IPS DF 6.9 (cell line): ENCODE data around the gene CKMT2.

Source experiments
- DNase-seq: peaks from one replicate; pipeline ENCODE4 v3.0.0-alpha.2; 2013; ENCODE audit warnings: low read depth, low spot score
- H3K27ac ChIP-seq: one replicate; pipeline ENCODE4 v1.5.1; 2013; ENCODE audit warnings: low read length, control low read depth
- H3K27me3 ChIP-seq: 2 replicates; pipeline ENCODE4 v1.6.1; 2013; ENCODE audit warnings: mild to moderate bottlenecking, low read length; ENCODE audit not compliant: control insufficient read depth, insufficient read depth
- H3K36me3 ChIP-seq: 2 replicates; pipeline ENCODE4 v1.6.1; 2013; ENCODE audit warnings: low read length; ENCODE audit not compliant: control insufficient read depth, insufficient read depth
- H3K4me1 ChIP-seq: 2 replicates; pipeline ENCODE4 v1.6.1; 2013; ENCODE audit warnings: low read length; ENCODE audit not compliant: control insufficient read depth, insufficient read depth
- H3K4me3 ChIP-seq: 2 replicates; pipeline ENCODE4 v1.5.1; 2013; ENCODE audit warnings: mild to moderate bottlenecking, low read length
- H3K9me3 ChIP-seq: 2 replicates; pipeline ENCODE4 v1.6.1; 2013; ENCODE audit warnings: low read length, inconsistent platforms; ENCODE audit not compliant: control insufficient read depth, insufficient read depth
- WGBS: extraction: QIAGEN DNeasy Blood & Tissue Kit; methylation state at CpG from one replicate; pipeline ENCODE4 v1.1.7; 2013; ENCODE audit warnings: mixed read lengths, missing lambda C conversion rate; ENCODE audit not compliant: insufficient read length, insufficient coverage; 5-methylcytosine and 5-hydroxymethylcytosine counted together

Gene CKMT2

GRCh38 chr5:81233080-81233634 lies at the start of gene CKMT2:
Gene CKMT2, plus strand, starts transcription at chr5:81233322. Its CDS starts 17,811 bp downstream, at chr5:81251133.
- peak within 1 kb of the TSS; percentile 44; the same call in 1 of the 2 replicates for H3K4me3 ChIP-seq
- no peaks in the 10 kb centered on the region for H3K9me3 ChIP-seq
- no CpG with 5 or more reads among the region's 28 CpGs for WGBS
- H3K4me1 ChIP-seq: peaks cover 5% of the 10 kb centered on the region; the same call in 1 of the 2 replicates
- peak; percentile 58 for DNase-seq
- H3K27ac ChIP-seq: no peak within 1 kb of the TSS
- no peaks in the 10 kb centered on the region for H3K27me3 ChIP-seq
- H3K36me3 ChIP-seq: peaks cover 2% of the 10 kb centered on the region; the same call in 1 of the 2 replicates

- no peak overlapping the region for H3K4me3 ChIP-seq
- H3K9me3 ChIP-seq: no peaks in the 10 kb centered on the region
- WGBS: no CpG with 5 or more reads among the region's 11 CpGs
- H3K27me3 ChIP-seq: no peaks in the 10 kb centered on the region
- H3K27ac ChIP-seq: no peak overlapping the region
- 0 out of 2 replicates have a peak, but pooled peaks cover 3% of the 10 kb centered on the region for H3K36me3 ChIP-seq
- no peak for DNase-seq
- 0 out of 2 replicates have a peak, but pooled peaks cover 2% of the 10 kb centered on the region for H3K4me1 ChIP-seq
Observed at GRCh38 chr5:81183811-81184748, 49.0 kb upstream of the CKMT2 start.

GRCh38 chr5:81184749-81185110 lies 48.4 kb upstream of the CKMT2 start:
- 0 out of 2 replicates have a peak, but pooled peaks cover 3% of the 10 kb centered on the region for H3K36me3 ChIP-seq
- no peak overlapping the region for H3K27ac ChIP-seq
- no CpG with 5 or more reads among the region's 6 CpGs for WGBS
- H3K9me3 ChIP-seq: no peaks in the 10 kb centered on the region
- 0 out of 2 replicates have a peak, but pooled peaks cover 2% of the 10 kb centered on the region for H3K4me1 ChIP-seq
- H3K4me3 ChIP-seq: no peak overlapping the region
- no peak for DNase-seq
- H3K27me3 ChIP-seq: no peaks in the 10 kb centered on the region

- Histone ChIP-seq H3K36me3 (0 out of 2 replicates have a peak, but pooled peaks cover 3% of the 10 kb centered on the region), H3K27ac (no peak overlapping the region), H3K4me1 (no peaks in the 10 kb centered on the region; the same call in 1 of the 2 replicates), H3K27me3 (no peaks in the 10 kb centered on the region), H3K9me3 (no peaks in the 10 kb centered on the region), H3K4me3 (no peak overlapping the region)
- no peak for DNase-seq
- no CpG with 5 or more reads among the region's 6 CpGs for WGBS
Observed at GRCh38 chr5:81187885-81188284, 45.2 kb upstream of the CKMT2 start.

GRCh38 chr5:81188962-81189361 lies 44.2 kb upstream of the CKMT2 start:
- no peak overlapping the region for H3K27ac ChIP-seq
- H3K36me3 ChIP-seq: 0 out of 2 replicates have a peak, but pooled peaks cover 3% of the 10 kb centered on the region
- WGBS: no CpG with 5 or more reads among the region's 6 CpGs
- no peaks in the 10 kb centered on the region for H3K27me3 ChIP-seq
- no peaks in the 10 kb centered on the region; the same call in 1 of the 2 replicates for H3K4me1 ChIP-seq
- DNase-seq: no peak
- H3K4me3 ChIP-seq: no peak overlapping the region
- H3K9me3 ChIP-seq: no peaks in the 10 kb centered on the region

- no peak for DNase-seq
- Histone ChIP-seq H3K4me3 (no peak overlapping the region), H3K4me1 (peaks cover 2% of the 10 kb centered on the region; the same call in 1 of the 2 replicates), H3K36me3 (0 out of 2 replicates have a peak, but pooled peaks cover 3% of the 10 kb centered on the region), H3K27ac (no peak overlapping the region), H3K27me3 (no peaks in the 10 kb centered on the region), H3K9me3 (no peaks in the 10 kb centered on the region)
- WGBS: no CpG with 5 or more reads among the region's 14 CpGs
Observed at GRCh38 chr5:81189875-81190498, 43.1 kb upstream of the CKMT2 start.

GRCh38 chr5:81191726-81192372 lies 41.3 kb upstream of the CKMT2 start:
- H3K27me3 ChIP-seq: no peaks in the 10 kb centered on the region
- WGBS: no CpG with 5 or more reads among the region's 9 CpGs
- DNase-seq: no peak

GRCh38 chr5:81192373-81192750 lies 40.8 kb upstream of the CKMT2 start:
- Histone ChIP-seq H3K36me3 (0 out of 2 replicates have a peak, but pooled peaks cover 3% of the 10 kb centered on the region), H3K27me3 (no peaks in the 10 kb centered on the region), H3K4me3 (no peak overlapping the region), H3K27ac (no peak overlapping the region), H3K4me1 (peaks cover 2% of the 10 kb centered on the region; the same call in 1 of the 2 replicates), H3K9me3 (no peaks in the 10 kb centered on the region)
- no peak for DNase-seq
- WGBS: no CpG with 5 or more reads among the region's 8 CpGs

More at GRCh38 chr5:81191726-81192372, 41.3 kb upstream of the CKMT2 start:
- no peaks in the 10 kb centered on the region for H3K9me3 ChIP-seq
- H3K4me1 ChIP-seq: peaks cover 2% of the 10 kb centered on the region; the same call in 1 of the 2 replicates
- 0 out of 2 replicates have a peak, but pooled peaks cover 3% of the 10 kb centered on the region for H3K36me3 ChIP-seq
- H3K4me3 ChIP-seq: no peak overlapping the region
- no peak overlapping the region for H3K27ac ChIP-seq

GRCh38 chr5:81194633-81195334 lies 38.3 kb upstream of the CKMT2 start:
- Histone ChIP-seq H3K4me3 (no peak overlapping the region), H3K4me1 (peaks cover 2% of the 10 kb centered on the region; the same call in 1 of the 2 replicates), H3K36me3 (no peaks in the 10 kb centered on the region), H3K9me3 (no peaks in the 10 kb centered on the region), H3K27ac (no peak overlapping the region), H3K27me3 (no peaks in the 10 kb centered on the region)
- no CpG with 5 or more reads among the region's 31 CpGs for WGBS
- DNase-seq: peak; percentile 47
